Testis (tissue), 2 donors: Measurements from ENCODE around the gene STARD9.

ENCODE experiments used
- CTCF ChIP-seq, 3 experiments: fragments of 450-650 bp in 2 of 3; fragments of 200-600 bp in 1 of 3; sonication (generic) in 1 of 3; IDR thresholded peaks; one replicate each; pipeline ENCODE4 v1.5.1; 2016 to 2019; ENCODE audit warnings: antibody characterized with exemption in 3 of 3, mild to moderate bottlenecking in 2 of 3, moderate library complexity in 1 of 3
- POLR2A ChIP-seq: fragments of 450-650 bp; IDR thresholded peaks from one replicate; pipeline ENCODE4 v1.6.1; 2017; ENCODE audit warnings: antibody characterized with exemption, mild to moderate bottlenecking, moderate library complexity

- no peak for TF ChIP-seq CTCF (IDR thresholded peaks at IDR 0.05)
- no peak for TF ChIP-seq POLR2A
Measured at GRCh38 chr15:42665827-42666226, 90.4 kb downstream of the STARD9 start.
